Spleen (tissue), 7 donors: Measurements from ENCODE around the gene BTBD19.

Experiments used
- CTCF ChIP-seq, 11 experiments: fragments of 200-600 bp in 7 of 11; fragments of 450-650 bp in 4 of 11; sonication (generic) in 4 of 11; IDR thresholded peaks in 8 of 11; conservative IDR thresholded peaks in 3 of 11; 1 replicate in 7 of 11; 2 replicates in 4 of 11; pipeline versions ENCODE4 v1.4.0 to v1.8.0; 2016 to 2021; ENCODE audit warnings: antibody characterized with exemption in 11 of 11, inconsistent platforms in 4 of 11, mild to moderate bottlenecking in 1 of 11
- POLR2A ChIP-seq, 3 donors: fragments of 450-650 bp; IDR thresholded peaks; one replicate each; pipeline ENCODE4 v1.5.1; 2017; ENCODE audit warnings: antibody characterized with exemption in 3 of 3, mild to moderate bottlenecking in 1 of 3
- POLR2AphosphoS5 ChIP-seq, 3 donors: sonication (generic); formaldehyde crosslinking; IDR thresholded peaks; one replicate each; pipeline ENCODE4 v1.5.1; 2017; ENCODE audit warnings: antibody characterized with exemption in 3 of 3
- donor health status: DM: no; HTN: no; CAD: no; lungs with moderate emphysema.
- donor health status: DM: no; HTN: no; CAD: no.
- donor health status: DM: no; HTN: no; CAD: no.

- no peak for TF ChIP-seq CTCF (IDR thresholded peaks at IDR 0.05 in 8 of 11, conservative IDR thresholded peaks at IDR 0.05 in 3 of 11)
- no peak for TF ChIP-seq POLR2A (IDR thresholded peaks at IDR 0.05)
- TF ChIP-seq POLR2AphosphoS5 (IDR thresholded peaks at IDR 0.05) = no peak
These were observed 31.6 kb upstream of the BTBD19 start for GRCh38 chr1:44776730-44777068.
